ENCODE measurements around the gene GAS2.

The GAS2 gene

DNA sequence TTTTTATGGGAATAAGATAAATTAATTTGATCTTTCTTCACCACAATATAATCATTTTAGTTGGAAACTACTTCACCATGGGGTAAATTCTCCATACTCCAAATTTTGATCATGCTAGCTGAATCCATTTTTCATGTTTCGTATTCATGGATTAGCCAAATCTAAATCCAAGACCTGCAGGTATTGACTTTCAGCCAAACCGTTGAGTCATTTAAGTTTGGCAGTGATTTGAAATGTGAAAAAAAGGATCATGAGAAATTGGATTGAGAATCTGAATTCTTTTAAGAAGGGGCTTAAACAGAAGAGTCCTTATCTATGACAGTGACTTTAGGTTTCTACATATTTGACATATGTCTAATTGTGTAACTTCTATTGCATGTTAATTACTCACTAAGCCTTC is 5.3 kb downstream of the GAS2 start:
- no peak for DNase-seq (ENCODE audit: low read depth in 2 of 2)

- no peak for DNase-seq (ENCODE audit: low read depth in 2 of 2)
These were observed 8.3 kb downstream of the GAS2 start for GRCh38 chr11:22674470-22675439.

GRCh38 chr11:22677153-22677903 is 10.9 kb downstream of the GAS2 start:
- no peak for DNase-seq (ENCODE audit: low read depth in 2 of 2)

- DNase-seq (ENCODE audit: low read depth in 2 of 2) = no peak
These were observed 14.2 kb downstream of the GAS2 start for GRCh38 chr11:22680628-22681027.

- no peak for DNase-seq (ENCODE audit: low read depth in 2 of 2)
These were observed 14.9 kb downstream of the GAS2 start for GRCh38 chr11:22681281-22681812.

DNA sequence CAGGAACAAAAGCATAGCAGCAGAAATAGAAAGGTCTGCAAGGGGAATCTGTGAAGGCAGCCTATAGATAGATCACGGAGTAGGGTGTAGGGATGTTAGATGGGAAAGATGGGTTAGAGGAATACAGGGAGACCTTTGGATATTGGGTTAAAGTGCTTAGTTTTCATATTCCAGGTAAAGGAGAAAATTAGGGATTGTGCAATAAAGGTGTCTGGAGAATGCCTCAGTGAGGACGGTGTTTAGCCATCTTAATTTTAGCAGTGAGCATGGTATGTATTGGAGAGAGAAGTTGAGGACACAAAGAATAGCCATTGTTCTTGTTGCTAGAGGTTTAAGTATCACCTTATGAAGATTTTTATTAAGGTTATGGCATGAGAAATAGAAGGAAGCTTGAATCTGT is 17.7 kb downstream of the GAS2 start:
- DNase-seq (ENCODE audit: low read depth in 2 of 2) = no peak

- DNase-seq (ENCODE audit: low read depth in 2 of 2) = no peak
These were observed 18.7 kb downstream of the GAS2 start for GRCh38 chr11:22685111-22685510.

- DNase-seq (ENCODE audit: low read depth in 2 of 2) = no peak
These were observed 22.5 kb downstream of the GAS2 start for GRCh38 chr11:22688914-22689313.

GRCh38 chr11:22690257-22690656 is 23.8 kb downstream of the GAS2 start:
- DNase-seq (ENCODE audit: low read depth in 2 of 2) = no peak

GRCh38 chr11:22690871-22691270 is 24.5 kb downstream of the GAS2 start:
- no peak for DNase-seq (ENCODE audit: low read depth in 2 of 2)

DNA sequence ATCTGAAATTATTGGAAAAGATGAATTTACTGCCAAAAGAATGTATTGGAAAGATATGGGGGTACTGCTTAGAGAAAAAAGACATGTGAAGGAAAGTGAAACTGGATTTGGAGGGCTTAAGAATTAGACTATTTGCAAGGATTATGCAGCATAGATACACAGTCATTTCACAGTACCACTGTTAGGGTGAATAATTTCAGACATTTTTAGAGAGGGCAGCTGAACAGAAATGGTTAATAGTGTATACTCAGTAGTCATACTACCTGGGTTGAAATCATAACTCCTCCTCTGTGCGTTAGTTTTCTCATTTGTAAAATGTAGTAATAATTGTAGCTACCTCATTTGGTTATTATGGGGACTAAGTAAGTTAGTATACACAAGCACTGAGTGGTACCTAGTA is 33.0 kb downstream of the GAS2 start:
- DNase-seq (ENCODE audit: low read depth in 2 of 2) = no peak

DNA sequence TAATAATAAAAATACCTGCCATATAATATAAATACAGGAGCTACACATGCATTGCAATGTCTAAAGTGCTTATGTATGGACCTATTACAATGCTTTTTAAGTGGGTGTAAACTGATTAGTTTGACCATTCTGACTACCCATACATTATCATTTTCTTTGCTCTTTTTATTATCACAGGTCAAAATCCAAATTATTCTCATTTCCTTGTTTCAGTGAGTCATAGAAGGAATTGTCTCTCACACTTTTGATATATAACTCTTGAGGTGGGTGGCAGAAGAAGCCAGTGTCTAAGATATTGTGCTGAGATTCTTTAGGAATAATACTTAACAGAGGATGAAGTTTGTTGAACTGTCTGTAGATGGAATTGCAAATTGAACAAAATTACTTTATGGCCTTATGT is 35.6 kb downstream of the GAS2 start:
- no peak for DNase-seq (ENCODE audit: low read depth in 2 of 2)

DNA sequence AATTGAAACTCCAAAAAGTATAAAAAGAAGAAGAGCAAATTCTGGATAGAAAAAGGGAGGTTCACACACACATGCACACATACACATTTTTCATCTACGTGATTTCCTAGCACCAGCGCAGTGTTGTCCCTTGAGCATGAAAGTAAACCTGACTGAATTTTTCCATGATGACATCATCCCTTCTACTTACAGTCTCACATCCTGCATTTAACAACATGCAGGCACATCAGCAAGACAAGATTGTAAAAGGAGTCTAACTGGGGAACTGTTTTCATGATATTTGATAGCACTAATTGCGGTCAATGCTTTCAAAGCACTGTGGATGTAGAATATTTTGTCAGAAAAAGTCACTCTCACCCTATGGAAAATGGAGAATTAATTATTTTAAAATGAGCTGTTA is 36.6 kb downstream of the GAS2 start:
- no peak for DNase-seq (ENCODE audit: low read depth in 2 of 2)

GRCh38 chr11:22703591-22703990 is 37.2 kb downstream of the GAS2 start:
- no peak for DNase-seq (ENCODE audit: low read depth in 2 of 2)

DNA sequence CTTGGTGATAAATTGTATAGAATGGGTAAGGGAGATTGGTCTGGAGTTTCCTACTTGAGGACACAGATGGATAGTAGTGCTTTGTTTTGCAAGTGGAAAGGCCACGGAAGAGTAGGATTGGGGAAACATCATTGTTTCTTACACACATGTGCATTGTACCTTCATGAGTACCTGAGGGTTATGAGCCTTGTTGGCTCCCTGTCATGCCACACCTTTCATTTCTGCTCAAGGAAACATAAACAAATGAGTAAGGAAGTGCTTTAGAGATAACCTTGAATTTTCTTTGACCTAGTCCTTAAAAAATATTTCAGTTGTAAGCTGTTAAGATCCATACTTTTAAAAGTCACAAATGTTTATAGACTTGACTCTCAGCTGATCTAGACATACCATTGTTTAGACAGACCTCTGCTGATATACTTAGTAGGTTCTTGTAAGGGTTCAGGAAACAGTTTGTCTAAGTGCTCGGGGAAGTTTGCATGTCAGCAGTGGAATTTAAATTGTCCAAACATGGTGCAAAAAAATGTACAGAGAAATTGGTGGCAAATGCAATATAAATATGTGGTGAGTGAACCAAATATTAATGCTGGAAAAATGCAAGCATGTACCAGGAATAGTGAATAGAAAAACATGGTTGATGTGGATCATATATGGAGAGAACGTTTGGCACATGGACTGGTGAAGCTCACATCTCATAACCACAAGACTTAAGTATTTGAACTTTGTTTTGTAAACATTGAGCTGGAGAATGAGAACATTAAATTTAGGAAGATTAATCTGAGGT is 40.9 kb downstream of the GAS2 start:
- DNase-seq (ENCODE audit: low read depth in 2 of 2) = no peak

DNA sequence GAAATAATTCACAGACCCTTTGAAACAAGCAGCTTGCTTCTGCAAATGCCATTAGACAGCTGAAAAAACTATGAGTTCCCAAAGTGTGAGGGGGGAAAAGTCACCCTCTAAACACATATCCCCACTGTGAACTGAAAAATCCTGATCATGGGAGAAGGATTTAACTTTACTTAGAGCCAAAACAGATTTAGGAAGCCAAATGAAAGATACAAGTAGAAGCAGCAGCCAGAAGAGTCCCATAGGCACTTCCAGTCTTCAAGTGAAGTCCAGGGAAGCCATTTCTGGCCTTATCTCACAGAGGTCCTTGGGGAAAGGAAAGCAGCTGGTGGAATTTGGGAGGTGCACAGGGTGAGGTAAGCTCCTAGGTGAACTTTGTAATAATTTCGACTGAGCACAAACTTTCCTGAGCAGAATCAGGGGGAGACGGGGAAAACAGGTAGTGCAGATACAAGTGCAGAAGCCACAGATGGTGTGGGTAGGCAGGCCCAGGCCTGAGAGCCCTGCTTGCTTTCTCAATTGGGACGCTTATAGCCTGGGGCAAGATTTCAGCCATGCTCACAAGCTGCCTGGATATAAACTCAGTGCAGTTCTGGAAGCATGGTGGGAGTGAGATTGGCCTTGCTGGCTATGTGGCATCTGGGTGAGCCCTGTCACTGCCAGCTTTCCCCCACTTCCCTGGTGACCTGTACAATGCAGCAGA is 44.8 kb downstream of the GAS2 start:
- DNase-seq (ENCODE audit: low read depth in 2 of 2) = no peak

- no peak for DNase-seq (ENCODE audit: low read depth in 2 of 2)
These were observed 45.5 kb downstream of the GAS2 start for GRCh38 chr11:22711880-22712279.

- DNase-seq (ENCODE audit: low read depth in 2 of 2) = no peak
These were observed 46.9 kb downstream of the GAS2 start for GRCh38 chr11:22713336-22713735.

- no peak for DNase-seq (ENCODE audit: low read depth in 2 of 2)
These were observed 49.6 kb downstream of the GAS2 start for GRCh38 chr11:22715971-22716370.

GRCh38 chr11:22720457-22720856 is 54.0 kb downstream of the GAS2 start:
- DNase-seq (ENCODE audit: low read depth in 2 of 2) = no peak

- no peak for DNase-seq (ENCODE audit: low read depth in 2 of 2)
These were observed 56.9 kb downstream of the GAS2 start for GRCh38 chr11:22723274-22723673.
